HG03354 (cell line): Measurements from ENCODE around the gene DOCK2.
A peak's percentile ranks its signal among the peaks of the same experiment; 100 is the strongest.

Experiments
- ATAC-seq: cut with Tn5 transposase; IDR thresholded peaks from one replicate; pipeline ENCODE4 v1.9.1; 2021; ENCODE audit warnings: mild to moderate bottlenecking; ENCODE audit not compliant: unreplicated experiment, poor library complexity, severe bottlenecking

Gene DOCK2

GRCh38 chr5:169875731-169876130, 238.7 kb downstream of the DOCK2 start:
- no peak for ATAC-seq

DNA sequence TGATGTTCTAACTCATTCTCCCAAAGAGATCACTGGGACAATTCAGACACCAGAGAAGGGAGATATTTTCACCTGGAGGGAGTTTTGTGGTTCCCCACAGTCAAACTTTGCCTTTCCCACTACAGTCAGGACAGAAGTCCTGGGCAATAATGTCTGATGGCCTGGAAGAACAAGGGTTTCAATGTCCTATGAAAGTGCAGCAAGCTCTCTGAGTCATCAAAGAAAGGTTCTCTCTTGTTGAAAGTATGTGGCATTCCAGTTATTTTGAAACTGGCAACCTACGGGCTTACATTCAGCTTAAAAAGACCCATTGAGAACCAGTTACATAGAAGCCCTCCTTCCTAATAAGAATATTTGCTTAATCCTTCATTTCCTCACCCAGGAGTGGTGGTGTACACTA, 239.3 kb downstream of the DOCK2 start:
- ATAC-seq, result no peak

- peak; percentile 63 for ATAC-seq
These were observed 243.1 kb downstream of the DOCK2 start for GRCh38 chr5:169880012-169880663.

DNA sequence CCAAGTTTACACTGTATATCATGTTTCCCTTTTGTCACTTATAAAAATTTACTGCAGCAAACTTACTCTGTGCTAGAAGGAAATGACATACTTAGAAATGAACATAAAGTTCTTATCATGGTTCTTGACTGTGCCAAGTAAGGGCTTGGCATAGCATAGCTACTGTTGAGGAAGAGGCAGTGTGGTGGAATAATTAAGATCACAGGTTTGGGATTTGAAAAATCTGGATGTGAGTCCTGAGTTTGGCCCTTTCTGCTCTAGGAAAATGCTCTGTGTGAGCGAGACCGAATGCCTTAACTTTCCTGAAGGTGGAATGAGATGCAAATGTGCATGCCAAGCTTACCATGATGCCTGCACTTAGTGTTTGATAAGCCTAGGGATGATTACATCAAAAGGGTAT, 243.7 kb downstream of the DOCK2 start:
- ATAC-seq, result no peak

DNA sequence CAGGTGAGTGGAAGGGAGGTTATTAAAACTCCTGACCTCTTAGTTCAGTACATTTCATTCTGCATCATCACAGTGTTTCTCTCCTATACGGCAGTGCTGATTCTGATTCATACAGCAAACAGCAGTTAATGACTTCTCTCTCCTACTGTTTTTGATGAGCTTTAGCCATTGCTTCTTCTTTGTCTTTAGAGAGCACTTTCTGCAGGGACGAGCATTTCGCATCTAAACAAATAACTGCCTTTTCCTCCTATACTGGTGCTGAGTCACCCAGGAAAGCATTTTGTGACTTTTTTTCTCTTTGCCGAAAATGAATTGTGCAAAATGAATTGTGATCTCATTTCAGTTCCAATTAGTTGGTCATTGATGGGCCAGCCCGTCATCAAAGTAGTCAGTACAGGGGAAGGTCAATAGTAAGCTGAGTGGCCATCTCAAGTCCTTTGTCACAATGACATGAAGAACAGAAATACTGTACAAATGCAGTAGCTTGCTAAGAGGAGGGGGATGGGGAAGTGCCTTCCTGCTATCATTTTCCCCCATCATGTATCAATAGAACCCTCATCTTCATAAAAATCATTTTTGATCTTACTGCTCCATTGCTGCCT, 244.7 kb downstream of the DOCK2 start:
- ATAC-seq, result no peak

DNA sequence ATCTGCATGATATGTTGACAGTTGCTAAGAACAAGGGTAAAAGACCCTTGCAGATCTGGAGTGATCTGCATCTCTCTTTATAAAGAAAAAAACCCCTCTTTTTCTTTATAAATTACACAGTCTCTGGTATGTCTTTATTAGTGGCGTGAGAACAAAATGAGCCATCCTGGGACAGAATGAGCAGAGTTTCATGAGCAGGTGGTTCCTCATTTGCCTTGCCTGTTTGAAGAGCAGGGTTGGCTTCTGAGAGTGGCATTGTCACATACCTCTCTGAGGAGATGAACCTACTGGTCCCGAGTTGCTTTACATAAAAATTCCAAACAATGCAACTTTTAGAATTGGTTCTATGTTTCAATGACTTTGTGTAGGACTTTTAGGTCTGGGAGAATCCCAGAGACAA, 249.0 kb downstream of the DOCK2 start:
- ATAC-seq, result no peak

- no peak for ATAC-seq
These were observed 249.6 kb downstream of the DOCK2 start for GRCh38 chr5:169886677-169887076.

DNA sequence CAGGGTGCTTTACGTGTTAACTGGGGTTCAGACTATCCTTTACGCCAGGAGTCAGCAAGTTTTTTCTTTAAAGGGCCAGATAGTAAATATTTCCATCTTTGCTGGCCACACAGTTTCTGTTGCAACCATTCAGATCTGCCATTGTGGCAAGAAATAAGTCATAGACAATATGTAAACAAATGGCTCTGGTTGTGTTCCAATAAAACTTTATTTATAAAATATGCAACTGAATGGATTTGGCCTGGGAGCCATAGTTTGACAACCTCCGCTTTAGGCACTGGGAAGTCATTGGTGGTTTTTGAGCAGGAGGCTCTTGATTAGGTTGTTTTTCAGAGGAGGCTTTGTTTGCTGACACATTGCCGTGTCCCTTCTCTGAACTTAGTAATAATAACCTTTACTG, 252.5 kb downstream of the DOCK2 start:
- ATAC-seq, result no peak

GRCh38 chr5:169893010-169893409, 255.9 kb downstream of the DOCK2 start:
- no peak for ATAC-seq

- no peak for ATAC-seq
These were observed 256.5 kb downstream of the DOCK2 start for GRCh38 chr5:169893571-169893970.

- ATAC-seq, result no peak
These were observed 258.9 kb downstream of the DOCK2 start for GRCh38 chr5:169895926-169896325.

DNA sequence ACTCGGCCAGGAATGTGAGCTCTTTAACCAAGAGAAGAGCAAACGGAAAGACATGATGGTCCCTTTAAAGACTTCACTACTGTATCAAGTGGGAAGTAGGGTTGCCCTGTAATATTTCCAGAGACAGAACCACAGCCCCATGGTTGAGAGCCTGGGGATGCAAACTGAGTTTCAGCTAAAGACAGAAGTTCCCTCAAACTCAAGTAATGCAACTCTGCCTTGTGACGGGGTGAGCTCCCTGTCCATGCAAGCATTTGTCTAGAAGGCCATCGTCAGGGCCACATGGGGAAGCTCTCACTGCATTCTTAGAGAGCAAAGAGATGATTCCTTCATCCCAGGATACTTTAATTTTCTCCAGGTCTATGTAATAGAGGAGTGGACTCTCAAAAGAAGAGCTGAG, 260.4 kb downstream of the DOCK2 start:
- ATAC-seq, result no peak

DNA sequence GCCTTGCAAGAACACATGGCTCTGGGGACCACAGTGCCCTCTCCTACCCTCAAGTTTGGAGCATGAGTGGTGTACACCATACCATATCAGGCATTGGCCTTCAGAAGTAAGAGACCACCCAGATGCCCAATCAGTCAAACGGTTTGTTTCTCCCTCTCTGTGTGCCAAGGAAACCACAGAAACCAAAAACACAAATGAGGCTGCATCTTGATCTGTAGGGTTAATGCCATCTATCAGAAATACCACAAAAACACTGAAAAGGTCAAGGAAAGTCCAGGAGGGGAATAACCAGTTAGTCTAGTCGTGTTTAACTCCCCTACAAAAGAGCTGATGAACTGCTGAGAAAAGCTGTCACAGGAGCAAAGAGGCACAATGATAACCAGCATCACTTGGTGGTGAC, 264.8 kb downstream of the DOCK2 start:
- no peak for ATAC-seq

- ATAC-seq, result no peak
These were observed 267.0 kb downstream of the DOCK2 start for GRCh38 chr5:169904059-169904458.

GRCh38 chr5:169904508-169904907, 267.4 kb downstream of the DOCK2 start:
- ATAC-seq, result no peak

DNA sequence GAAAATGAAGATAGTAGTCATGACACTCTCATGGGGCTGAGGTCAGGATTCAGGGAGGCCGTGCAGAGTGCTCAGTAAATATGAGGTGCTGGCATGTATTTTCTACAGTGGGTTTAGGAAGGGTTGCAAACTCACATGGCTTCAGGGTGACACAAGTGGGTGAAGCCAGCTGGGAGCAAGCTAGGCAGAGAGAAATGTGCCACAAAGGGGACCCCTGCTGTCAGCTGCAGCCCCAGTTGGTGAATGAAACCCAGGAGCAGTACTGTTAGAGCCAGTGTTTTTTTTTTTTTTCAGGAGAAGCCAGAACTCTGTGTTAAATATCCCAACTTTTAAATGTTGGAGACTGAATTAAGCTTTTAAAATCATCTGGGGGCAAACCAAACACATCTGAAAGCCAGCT, 267.9 kb downstream of the DOCK2 start:
- no peak for ATAC-seq

- ATAC-seq, result no peak
These were observed 269.9 kb downstream of the DOCK2 start for GRCh38 chr5:169906745-169907649.

DNA sequence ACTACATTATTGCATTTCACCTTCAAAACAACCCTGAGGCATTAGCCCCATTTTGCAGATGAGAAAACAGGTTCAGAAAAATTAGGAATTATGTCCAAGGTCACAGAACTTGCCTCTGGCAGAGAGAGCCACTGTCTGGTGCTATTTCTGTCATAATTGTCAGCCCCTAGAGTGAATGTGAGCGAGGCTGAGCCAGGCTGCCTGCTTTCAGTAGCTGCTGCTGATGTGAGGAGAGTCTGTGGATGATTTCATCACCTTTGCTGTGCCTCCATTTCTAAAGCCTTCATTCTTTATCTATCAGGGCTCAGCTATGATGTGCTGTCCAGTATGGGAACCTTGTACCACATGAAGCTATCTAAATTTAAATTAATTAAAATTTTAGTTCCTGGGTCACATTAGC, 271.8 kb downstream of the DOCK2 start:
- ATAC-seq, result no peak

DNA sequence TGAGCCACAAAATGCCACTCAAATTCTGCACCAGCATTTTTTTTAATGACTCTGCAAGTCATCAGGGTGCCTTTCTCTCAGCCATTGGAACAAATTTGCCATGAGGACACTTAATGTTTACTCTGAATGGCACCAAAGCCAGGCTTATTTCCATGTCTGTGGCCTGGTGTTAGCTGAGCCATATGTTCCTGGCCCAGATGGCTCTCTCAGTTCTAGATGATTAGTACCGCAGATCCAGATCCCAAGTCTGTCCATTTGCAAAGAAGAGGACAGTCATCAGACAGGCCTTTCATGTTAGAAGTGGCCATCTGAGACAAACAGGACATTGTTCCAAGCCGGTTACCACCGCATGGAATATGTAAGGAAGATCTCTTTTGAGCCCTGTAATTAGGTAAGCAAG, 272.9 kb downstream of the DOCK2 start:
- no peak for ATAC-seq

- no peak for ATAC-seq
These were observed 273.3 kb downstream of the DOCK2 start for GRCh38 chr5:169910393-169910792.
